Esophagus squamous epithelium (tissue), 4 donors: Measurements from ENCODE around the gene CRACDL.

ENCODE experiments used
- CTCF ChIP-seq, 6 experiments: fragments of 450-650 bp in 4 of 6; fragments of 200-600 bp in 2 of 6; sonication (generic) in 2 of 6; IDR thresholded peaks; one replicate each; pipeline ENCODE4 v1.5.1; 2016 to 2019; ENCODE audit warnings: antibody characterized with exemption in 6 of 6, mild to moderate bottlenecking in 4 of 6, moderate library complexity in 4 of 6
- POLR2A ChIP-seq, 4 donors: fragments of 450-650 bp; IDR thresholded peaks; one replicate each; pipeline ENCODE4 v1.6.1; 2017; ENCODE audit warnings: antibody characterized with exemption in 4 of 4, mild to moderate bottlenecking in 4 of 4, moderate library complexity in 3 of 4

GRCh38 chr2:98816281-98816680 lies 119.7 kb downstream of the CRACDL start:
- no peak for TF ChIP-seq CTCF (IDR thresholded peaks at IDR 0.05)
- no peak for TF ChIP-seq POLR2A (IDR thresholded peaks at IDR 0.05)
